HepG2 (cell line): ENCODE data around the gene SURF2. TPM values are rescaled to one million over a fixed set of nuclear protein-coding genes. Genes with fewer than 3 reads are reported as not detected.

ENCODE experiments used
- ATAC-seq: fragments of 200-7000 bp; cut with Tn5 transposase; 3 replicates; pipeline ENCODE4 v1.9.1; 2020; ENCODE audit warnings: mild to moderate bottlenecking, moderate library complexity
- BruUV-seq: library from RNA; stranded (reverse); fragments of 400-500 nt; replicated peaks from 2 replicates; lab custom pipeline; 2021; lab: Mats Ljungman, UMichigan
- CTCF ChIA-PET: fragments of 300-600 bp; formaldehyde crosslinking; extraction: SDS; loops from one replicate; lab custom pipeline; 2021; ENCODE audit warnings: low total read pairs, inconsistent platforms, low intra/inter-chr PET ratio; lab: Yijun Ruan, JAX
- POLR2A ChIA-PET: fragments of 350-600 bp; sonication (Branson Sonifier 250); formaldehyde crosslinking; loops from one replicate; lab custom pipeline; 2020; ENCODE audit warnings: antibody characterized with exemption, inconsistent platforms; lab: Yijun Ruan, JAX
- DNase-seq: peaks from one replicate; pipeline ENCODE4 v3.0.0-alpha.2; 2015; ENCODE audit warnings: low spot score
- FAIRE-seq: peaks from 3 replicates; lab custom pipeline; 2011; peaks lifted over from hg19 to GRCh38; lab: Jason Lieb, UNC
- H2AFZ ChIP-seq: one replicate; pipeline ENCODE4 v1.6.1; 2011; ENCODE audit warnings: low read length, inconsistent platforms
- H3K27ac ChIP-seq: fragments of 300-600 bp; 3 replicates; pipeline ENCODE4 v1.8.0; 2011; ENCODE audit warnings: mixed run types, mild to moderate bottlenecking, mixed read lengths, low read length, inconsistent platforms; ENCODE audit not compliant: insufficient read depth; ENCODE audit errors: extremely low read length
- H3K27me3 ChIP-seq, 2 experiments: fragments of 200-600 bp in 1 of 2; 2 replicates in 1 of 2; 3 replicates in 1 of 2; pipeline versions ENCODE4 v1.6.0 to v1.8.0; 2011; ENCODE audit warnings: low read length in 2 of 2, mild to moderate bottlenecking in 2 of 2, moderate library complexity in 2 of 2, inconsistent platforms in 1 of 2; ENCODE audit not compliant: insufficient read depth in 2 of 2, control insufficient read depth in 1 of 2
- H3K36me3 ChIP-seq, 2 experiments: fragments of 200-600 bp in 1 of 2; replicated peaks in 1 of 2; 2 replicates in 1 of 2; 3 replicates in 1 of 2; pipeline versions ENCODE4 v1.5.1 to v1.8.0; 2011; ENCODE audit warnings: low read length in 2 of 2, inconsistent platforms in 1 of 2; ENCODE audit not compliant: insufficient read depth in 2 of 2, control insufficient read depth in 1 of 2
- H3K4me1 ChIP-seq: 2 replicates; pipeline ENCODE4 v1.5.1; 2012; ENCODE audit warnings: low read length, inconsistent platforms; ENCODE audit not compliant: insufficient read depth
- H3K4me2 ChIP-seq: 2 replicates; pipeline ENCODE4 v1.6.0; 2011; ENCODE audit warnings: low read depth, low read length, inconsistent platforms
- H3K4me3 ChIP-seq, 3 experiments: fragments of 200-600 bp in 1 of 3; sonication (generic), shearing (Covaris generic) in 1 of 3; replicated peaks in 1 of 3; 2 replicates each; pipeline ENCODE4 v1.5.1; 2011 to 2016; ENCODE audit warnings: low read length in 3 of 3, inconsistent platforms in 2 of 3, low read depth in 2 of 3, mild to moderate bottlenecking in 2 of 3, control low read depth in 1 of 3, mixed read lengths in 1 of 3; ENCODE audit not compliant: insufficient read depth in 1 of 3
- H3K79me2 ChIP-seq: one replicate; pipeline ENCODE4 v1.6.1; 2011; ENCODE audit warnings: low read length, inconsistent platforms; ENCODE audit not compliant: insufficient read depth
- H3K9ac ChIP-seq: 2 replicates; pipeline ENCODE4 v1.6.0; 2011; ENCODE audit warnings: mild to moderate bottlenecking, low read depth, low read length, inconsistent platforms; ENCODE audit not compliant: insufficient read depth
- H3K9me3 ChIP-seq: 2 replicates; pipeline ENCODE4 v1.5.1; 2012; ENCODE audit warnings: mild to moderate bottlenecking, low read length
- H4K20me1 ChIP-seq: 2 replicates; pipeline ENCODE4 v1.6.0; 2011; ENCODE audit warnings: inconsistent platforms, mild to moderate bottlenecking, low read length, moderate library complexity; ENCODE audit not compliant: insufficient read depth
- FOXP1 ChIP-seq, 2 experiments: fragments of 450-650 bp in 1 of 2; IDR thresholded peaks; 2 replicates each; pipeline ENCODE4 v1.6.1; 2017 to 2018; ENCODE audit warnings: antibody characterized with exemption in 1 of 2
- SMARCC2 ChIP-seq: fragments of 450-650 bp; IDR thresholded peaks from 2 replicates; pipeline ENCODE4 v1.6.1; 2017; ENCODE audit warnings: antibody characterized with exemption, mild to moderate bottlenecking
- ZEB1 ChIP-seq: IDR thresholded peaks from 2 replicates; pipeline ENCODE4 v1.6.1; 2012; ENCODE audit warnings: mild to moderate bottlenecking, low read depth, inconsistent platforms; ENCODE audit not compliant: insufficient replicate concordance
- ZMYM2 ChIP-seq: sonication (generic); formaldehyde crosslinking; IDR thresholded peaks from 2 replicates; pipeline ENCODE4 v1.8.0; 2022; ENCODE audit warnings: mild to moderate bottlenecking, missing genetic modification reagents
- ZNF777 ChIP-seq: sonication (generic); formaldehyde crosslinking; IDR thresholded peaks from 2 replicates; pipeline ENCODE4 v1.4.0; 2020; ENCODE audit warnings: missing genetic modification reagents
- WGBS: methylation state at CpG from one replicate; pipeline ENCODE4 v1.1.6; 2017; ENCODE audit warnings: low lambda C conversion rate; 5-methylcytosine and 5-hydroxymethylcytosine counted together
- in situ Hi-C: cut with HindIII; loops from 2 replicates; pipeline ENCODE4 v1.10.0; 2017; ENCODE audit warnings: low pct_unique_long_range_greater_than_20kb; ENCODE audit not compliant: extremely low pct_ligation_motif_present
- intact Hi-C: fragments of 100-400 bp; cut with micrococcal nuclease; formaldehyde crosslinking; loops from one replicate; pipeline ENCODE4 v1.10.0; 2022; ENCODE audit not compliant: unreplicated experiment
- polyA plus RNA-seq, 8 experiments: library from polyadenylated mRNA; depleted of rRNA in 3 of 8; stranded (reverse) in 7 of 8; unstranded in 1 of 8; fragments of >200 nt; fragmentation: Illumina TruSeq in 4 of 8; extraction: Trizol in 4 of 8; gene quantifications; 2 replicates each; pipeline versions ENCODE4 v1.2.1 to v1.2.3, GENCODE V29; 2011 to 2016; ENCODE audit warnings: low read depth in 4 of 8, missing spikeins in 1 of 8, mixed read lengths in 1 of 8; ENCODE audit not compliant: insufficient read depth in 1 of 8
- total RNA-seq, 5 experiments: library from RNA; depleted of rRNA; stranded (reverse); fragments of >200 nt; fragmentation: Illumina TruSeq; extraction: Trizol; gene quantifications; 2 replicates each; pipeline ENCODE4 v1.2.3, GENCODE V29; 2016; ENCODE audit warnings: low read depth in 1 of 5
- TF ChIP-seq, protein P1 (sequence below): sonication (generic); formaldehyde crosslinking; IDR thresholded peaks from 2 replicates; pipeline ENCODE4 v1.4.0; 2020; ENCODE audit warnings: missing genetic modification reagents, mild to moderate bottlenecking, borderline replicate concordance

Gene SURF2
- total and polyA plus RNA-seq, 2 of the 13 experiments (the other 11 are each of a cell fraction or from before 2014, with no cell fraction given), result 6.3 to 13.6 TPM

DNA sequence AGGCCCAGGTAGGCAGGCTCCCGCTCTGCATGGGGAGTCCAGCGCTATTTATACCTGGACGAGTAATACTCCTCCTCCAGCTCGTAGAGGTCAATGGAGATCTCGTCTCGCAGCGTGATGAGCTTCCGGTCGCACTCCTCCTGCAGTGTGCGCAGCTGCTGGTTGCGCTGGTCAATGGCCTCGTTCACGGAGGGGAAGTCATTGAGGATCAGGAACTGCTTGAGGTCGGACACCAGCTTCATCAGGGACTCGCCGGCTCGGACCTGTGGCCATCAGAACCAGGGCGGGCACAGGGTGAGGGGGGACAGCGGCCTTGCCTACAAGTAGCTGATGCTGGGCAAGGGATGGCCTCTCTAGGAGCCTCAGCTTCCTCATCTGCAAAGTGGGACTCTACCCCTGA lies 12.3 kb upstream of the SURF2 start:
- Histone ChIP-seq H4K20me1 (peaks cover 3% of the 10 kb centered on the region), H3K79me2 (peaks cover 27% of the 10 kb centered on the region), H3K4me1 (peaks cover 14% of the 10 kb centered on the region), H3K36me3 (peaks cover 8 to 59% of the 10 kb centered on the region in 2 experiments; a peak in 4 of 5 replicates), H3K4me2 (no peak overlapping the region), H3K4me3 (no peak overlapping the region), H3K27me3 (no peaks in the 10 kb centered on the region; a peak in 1 of 5 replicates), H3K27ac (no peak overlapping the region), H3K9ac (no peak overlapping the region), H3K9me3 (no peaks in the 10 kb centered on the region)
- in situ Hi-C loops, result no loop called here
- CTCF ChIA-PET, result no interaction called here
- WGBS, result 100% methylated on average over 5 of the region's 19 CpGs
- FAIRE-seq (no peak), ATAC-seq (no peak), DNase-seq (no peak)
- intact Hi-C loops, result no loop called here
- BruUV-seq, result no TSS peak
- POLR2A ChIA-PET, result no interaction called here
- TF ChIP-seq FOXP1 (IDR thresholded peaks at IDR 0.05) (no peak), FOXP1 (CRISPR knock-in tag; IDR thresholded peaks at IDR 0.05) (no peak)
- TF ChIP-seq, all 625 proteins: peak for 0
- H2AFZ ChIP-seq, result no peak overlapping the region

DNA sequence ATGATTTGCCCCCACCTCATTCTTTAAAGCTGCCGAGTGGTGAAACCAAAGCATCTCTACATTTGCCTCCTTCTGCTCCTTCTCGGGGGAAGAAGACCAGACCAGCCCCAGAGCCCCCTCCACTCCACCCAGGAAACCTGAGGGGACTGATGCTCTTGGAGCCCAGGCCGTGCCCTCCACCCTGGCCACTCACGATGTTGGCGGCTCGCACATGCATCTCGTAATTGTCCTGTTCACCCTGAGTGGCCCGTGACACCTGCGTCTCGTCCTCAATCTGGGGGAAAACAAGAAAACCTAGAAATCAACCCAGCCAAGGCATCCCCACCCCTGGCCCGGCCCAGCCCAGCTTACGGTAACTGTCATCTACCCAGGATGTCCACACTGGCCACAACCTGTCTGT lies 11.4 kb upstream of the SURF2 start:
- no peaks in the 10 kb centered on the region; a peak in 1 of 5 replicates for H3K27me3 ChIP-seq
- in situ Hi-C loops, result no loop called here
- peaks cover 7% of the 10 kb centered on the region for H4K20me1 ChIP-seq
- peaks cover 23% of the 10 kb centered on the region for H3K4me1 ChIP-seq
- WGBS, result 98% methylated on average over 12 of the region's 12 CpGs
- DNase-seq, result no peak
- H3K9me3 ChIP-seq, result no peaks in the 10 kb centered on the region
- no peak overlapping the region for H3K4me3 ChIP-seq
- peaks cover 8 to 64% of the 10 kb centered on the region in 2 experiments for H3K36me3 ChIP-seq
- FAIRE-seq, result no peak
- no peak overlapping the region for H2AFZ ChIP-seq
- no peak overlapping the region for H3K4me2 ChIP-seq
- intact Hi-C loops, result no loop called here
- no peak for ATAC-seq
- CTCF ChIA-PET, result no interaction called here
- POLR2A ChIA-PET, result no interaction called here
- TF ChIP-seq, protein P1, sequence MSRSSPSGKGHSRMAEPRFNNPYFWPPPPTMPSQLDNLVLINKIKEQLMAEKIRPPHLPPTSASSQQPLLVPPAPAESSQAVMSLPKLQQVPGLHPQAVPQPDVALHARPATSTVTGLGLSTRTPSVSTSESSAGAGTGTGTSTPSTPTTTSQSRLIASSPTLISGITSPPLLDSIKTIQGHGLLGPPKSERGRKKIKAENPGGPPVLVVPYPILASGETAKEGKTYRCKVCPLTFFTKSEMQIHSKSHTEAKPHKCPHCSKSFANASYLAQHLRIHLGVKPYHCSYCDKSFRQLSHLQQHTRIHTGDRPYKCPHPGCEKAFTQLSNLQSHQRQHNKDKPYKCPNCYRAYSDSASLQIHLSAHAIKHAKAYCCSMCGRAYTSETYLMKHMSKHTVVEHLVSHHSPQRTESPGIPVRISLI (CRISPR knock-in tag), result no peak
- TF ChIP-seq ZNF777 (CRISPR knock-in tag) (no peak), ZEB1 (no peak), ZMYM2 (no peak), SMARCC2 (no peak)
- TF ChIP-seq, all 625 proteins: peak for 0
- no TSS peak for BruUV-seq
- Histone ChIP-seq H3K27ac (no peak overlapping the region), H3K9ac (no peak overlapping the region), H3K79me2 (peaks cover 34% of the 10 kb centered on the region)
